Measurements from ENCODE around the gene OR10G2. TPM values are rescaled to one million over a fixed set of nuclear protein-coding genes. Genes with fewer than 3 reads are reported as not detected.
"Not testable (repeated sequence)": the region's sequence is repeated elsewhere in the genome, so short reads cannot be mapped to it uniquely, and the experiment has no call there.

The OR10G2 gene
- total RNA-seq, 1 donor from 2014 or later = not detected

DNA sequence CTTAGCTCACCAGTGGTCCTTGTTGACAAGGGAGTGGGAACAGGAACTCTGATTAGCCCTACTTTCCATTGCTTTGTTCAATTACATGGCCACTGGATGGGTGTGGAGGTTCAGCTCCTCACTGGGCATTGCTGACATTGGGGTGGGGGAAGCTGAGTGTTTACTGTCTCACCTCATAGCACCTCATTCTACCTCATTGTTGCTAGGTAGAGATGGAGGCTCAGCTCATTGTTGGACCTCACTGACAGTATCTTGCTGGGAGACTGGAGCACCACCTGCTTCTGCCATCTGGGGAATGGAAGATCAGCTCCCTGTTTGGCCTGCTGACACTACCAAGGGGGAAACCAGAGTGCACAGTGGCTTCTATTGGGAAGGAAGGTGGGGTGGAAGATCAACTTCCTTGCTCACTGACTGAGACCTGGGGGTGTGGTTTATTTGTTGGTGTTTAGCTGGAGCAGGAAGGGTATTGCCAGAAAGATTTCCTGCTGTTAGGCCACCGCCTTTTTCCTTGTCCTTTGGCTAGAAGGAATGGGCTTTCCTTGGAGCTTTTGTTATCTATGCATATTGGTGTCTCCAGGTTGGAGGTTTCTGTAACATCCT, 17.6 kb upstream of the OR10G2 start:
- Histone ChIP-seq H3K36me3 (no peaks in the 10 kb centered on the region), H3K27ac (no peak overlapping the region), H3K4me3 (no peak overlapping the region), H3K9me3 (no peaks in the 10 kb centered on the region), H3K27me3 (no peaks in the 10 kb centered on the region), H3K4me1 (no peaks in the 10 kb centered on the region)
- DNase-seq (ENCODE audit: low spot score in 2 of 2) = no peak
- TF ChIP-seq, protein P1, sequence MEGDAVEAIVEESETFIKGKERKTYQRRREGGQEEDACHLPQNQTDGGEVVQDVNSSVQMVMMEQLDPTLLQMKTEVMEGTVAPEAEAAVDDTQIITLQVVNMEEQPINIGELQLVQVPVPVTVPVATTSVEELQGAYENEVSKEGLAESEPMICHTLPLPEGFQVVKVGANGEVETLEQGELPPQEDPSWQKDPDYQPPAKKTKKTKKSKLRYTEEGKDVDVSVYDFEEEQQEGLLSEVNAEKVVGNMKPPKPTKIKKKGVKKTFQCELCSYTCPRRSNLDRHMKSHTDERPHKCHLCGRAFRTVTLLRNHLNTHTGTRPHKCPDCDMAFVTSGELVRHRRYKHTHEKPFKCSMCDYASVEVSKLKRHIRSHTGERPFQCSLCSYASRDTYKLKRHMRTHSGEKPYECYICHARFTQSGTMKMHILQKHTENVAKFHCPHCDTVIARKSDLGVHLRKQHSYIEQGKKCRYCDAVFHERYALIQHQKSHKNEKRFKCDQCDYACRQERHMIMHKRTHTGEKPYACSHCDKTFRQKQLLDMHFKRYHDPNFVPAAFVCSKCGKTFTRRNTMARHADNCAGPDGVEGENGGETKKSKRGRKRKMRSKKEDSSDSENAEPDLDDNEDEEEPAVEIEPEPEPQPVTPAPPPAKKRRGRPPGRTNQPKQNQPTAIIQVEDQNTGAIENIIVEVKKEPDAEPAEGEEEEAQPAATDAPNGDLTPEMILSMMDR (IDR thresholded peaks at IDR 0.05) = no peak
- intact Hi-C loops (cut with DNase I) = no loop called here

DNA sequence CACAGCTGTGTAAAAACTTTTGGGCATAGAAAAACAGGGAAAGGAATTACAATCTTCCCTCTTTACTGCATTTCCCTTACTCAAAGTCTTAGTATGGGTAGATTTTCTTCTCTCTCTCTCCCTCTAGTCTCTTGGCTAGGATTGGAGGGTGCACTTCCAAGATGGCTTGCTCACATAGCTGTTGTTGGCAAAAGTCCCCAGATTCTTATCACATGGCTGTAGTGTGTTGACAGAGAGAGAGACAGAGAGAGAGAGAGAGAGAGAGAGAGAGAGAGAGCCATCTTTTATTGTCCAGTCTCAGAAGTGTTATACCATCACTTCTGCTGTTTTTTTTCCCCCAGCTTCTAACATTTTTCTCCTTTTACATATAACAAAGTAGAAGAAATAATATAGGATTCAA, 12.6 kb upstream of the OR10G2 start:
- H3K36me3 ChIP-seq = no peaks in the 10 kb centered on the region
- no peak overlapping the region for H3K4me3 ChIP-seq
- TF ChIP-seq, protein P1 (IDR thresholded peaks at IDR 0.05) = no peak
- H3K4me1 ChIP-seq = no peaks in the 10 kb centered on the region
- H3K27me3 ChIP-seq = no peaks in the 10 kb centered on the region
- no peak overlapping the region for H3K27ac ChIP-seq
- intact Hi-C loops (cut with DNase I) = no loop called here
- no peak for DNase-seq (ENCODE audit: low spot score in 2 of 2)
- no peaks in the 10 kb centered on the region for H3K9me3 ChIP-seq

DNA sequence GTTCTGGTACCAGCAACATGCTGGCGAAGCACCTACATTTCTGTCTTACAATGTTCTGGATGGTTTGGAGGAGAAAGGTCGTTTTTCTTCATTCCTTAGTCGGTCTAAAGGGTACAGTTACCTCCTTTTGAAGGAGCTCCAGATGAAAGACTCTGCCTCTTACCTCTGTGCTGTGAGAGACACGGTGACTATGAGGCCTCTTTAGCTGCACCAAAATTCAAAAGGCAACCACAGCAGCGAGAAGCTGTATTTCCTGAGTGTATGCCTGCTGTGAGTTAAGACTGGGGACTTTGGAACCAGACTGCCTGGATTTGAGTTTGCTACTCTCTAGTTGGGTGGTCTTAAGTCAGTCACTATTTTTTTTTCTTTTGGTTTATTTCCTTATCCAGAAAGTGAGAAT, 8.7 kb upstream of the OR10G2 start:
- Histone ChIP-seq H3K4me1 (no peaks in the 10 kb centered on the region), H3K27ac (no peak overlapping the region), H3K9me3 (no peaks in the 10 kb centered on the region), H3K27me3 (no peaks in the 10 kb centered on the region), H3K4me3 (no peak overlapping the region), H3K36me3 (no peaks in the 10 kb centered on the region)
- TF ChIP-seq, protein P1 (IDR thresholded peaks at IDR 0.05) = no peak
- intact Hi-C loops (cut with DNase I) = no loop called here
- no peak for DNase-seq (ENCODE audit: low spot score in 2 of 2)

DNA sequence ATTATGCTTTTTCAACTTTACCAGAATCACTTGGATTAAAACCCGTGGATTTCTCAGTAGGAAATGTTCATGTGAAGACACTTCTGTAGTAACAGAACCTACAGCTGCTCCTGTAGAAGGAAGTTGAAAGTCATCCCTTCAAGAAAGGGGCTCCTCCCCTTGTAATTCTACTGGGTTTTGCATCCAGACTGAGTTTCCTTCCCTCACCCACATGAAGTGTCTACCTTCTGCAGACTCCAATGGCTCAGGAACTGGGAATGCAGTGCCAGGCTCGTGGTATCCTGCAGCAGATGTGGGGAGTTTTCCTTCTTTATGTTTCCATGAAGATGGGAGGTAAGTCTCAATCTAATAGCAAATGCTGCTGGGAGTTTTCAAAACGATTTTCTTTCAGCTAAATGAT, 7.9 kb upstream of the OR10G2 start:
- DNase-seq (ENCODE audit: low spot score in 2 of 2) = no peak
- Histone ChIP-seq H3K27ac (no peak overlapping the region), H3K4me3 (no peak overlapping the region), H3K27me3 (no peaks in the 10 kb centered on the region), H3K36me3 (no peaks in the 10 kb centered on the region), H3K4me1 (no peaks in the 10 kb centered on the region), H3K9me3 (no peaks in the 10 kb centered on the region)
- intact Hi-C loops (cut with DNase I) = no loop called here
- TF ChIP-seq, protein P1 (IDR thresholded peaks at IDR 0.05) = no peak

DNA sequence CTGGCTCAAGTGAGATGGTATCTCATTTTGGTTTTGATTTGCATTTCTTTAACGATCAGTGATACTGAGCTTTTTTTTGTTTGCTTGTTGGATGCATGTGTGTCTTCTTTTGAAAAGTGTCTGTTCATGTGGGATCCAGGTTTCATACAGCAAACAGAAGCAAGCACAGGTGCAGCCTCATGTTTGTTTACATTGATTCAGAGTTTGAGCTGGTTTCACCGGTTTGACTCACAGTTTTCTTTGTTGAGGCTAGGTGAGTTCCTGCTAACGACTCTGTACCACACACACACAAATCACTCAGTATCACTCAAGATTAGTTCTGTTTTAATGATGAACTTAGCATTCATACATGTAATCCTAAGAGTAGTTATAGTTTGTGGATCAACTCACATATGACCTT, 3.7 kb downstream of the OR10G2 start:
- H3K4me1 ChIP-seq = no peaks in the 10 kb centered on the region
- H3K27ac ChIP-seq = no peak overlapping the region
- H3K27me3 ChIP-seq = no peaks in the 10 kb centered on the region
- no peaks in the 10 kb centered on the region for H3K9me3 ChIP-seq
- intact Hi-C loops (cut with DNase I) = no loop called here
- H3K36me3 ChIP-seq = no peaks in the 10 kb centered on the region
- no peak overlapping the region for H3K4me3 ChIP-seq
- TF ChIP-seq, protein P1 (IDR thresholded peaks at IDR 0.05) = no peak
- no peak for DNase-seq (ENCODE audit: low spot score in 2 of 2)

DNA sequence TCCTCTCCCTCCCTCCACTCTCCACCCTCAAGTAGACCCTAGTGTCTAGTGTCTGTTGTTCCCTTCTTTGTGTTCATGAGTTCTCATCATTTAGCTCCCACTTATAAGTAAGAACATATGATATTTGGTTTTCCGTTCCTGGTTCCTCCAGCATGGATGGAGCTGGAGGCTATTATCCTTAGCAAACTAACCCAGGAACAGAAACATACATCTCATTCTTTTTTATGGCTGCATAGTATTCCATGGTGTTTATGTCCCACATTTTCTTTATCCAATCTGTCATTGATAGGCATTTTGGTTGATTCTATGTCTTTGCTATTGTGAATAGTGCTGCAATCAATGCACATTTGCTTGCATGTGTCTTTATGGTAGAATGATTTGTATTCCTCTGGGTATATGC, 4.2 kb downstream of the OR10G2 start:
- H3K27ac ChIP-seq = not testable (repeated sequence)

More for the DNA sequence above, 4.2 kb downstream of the OR10G2 start:
- intact Hi-C loops (cut with DNase I); H3K9me3 ChIP-seq; H3K36me3 ChIP-seq; DNase-seq (ENCODE audit: low spot score in 2 of 2); H3K27me3 ChIP-seq; H3K4me3 ChIP-seq; H3K4me1 ChIP-seq: not testable (repeated sequence)
